CD4-positive, alpha-beta T cell treated with Interleukin-6 for 4 hours (primary cell): Measurements from ENCODE around the gene C10orf95.
A peak's percentile ranks its signal among the peaks of the same experiment; 100 is the strongest.
"Not testable (repeated sequence)": the region's sequence is repeated elsewhere in the genome, so short reads cannot be mapped to it uniquely, and the experiment has no call there.

Source experiments
- DNase-seq: peaks from one replicate; pipeline ENCODE4 v3.0.0-alpha.2; 2020; ENCODE audit warnings: mixed read lengths

The C10orf95 gene

DNA sequence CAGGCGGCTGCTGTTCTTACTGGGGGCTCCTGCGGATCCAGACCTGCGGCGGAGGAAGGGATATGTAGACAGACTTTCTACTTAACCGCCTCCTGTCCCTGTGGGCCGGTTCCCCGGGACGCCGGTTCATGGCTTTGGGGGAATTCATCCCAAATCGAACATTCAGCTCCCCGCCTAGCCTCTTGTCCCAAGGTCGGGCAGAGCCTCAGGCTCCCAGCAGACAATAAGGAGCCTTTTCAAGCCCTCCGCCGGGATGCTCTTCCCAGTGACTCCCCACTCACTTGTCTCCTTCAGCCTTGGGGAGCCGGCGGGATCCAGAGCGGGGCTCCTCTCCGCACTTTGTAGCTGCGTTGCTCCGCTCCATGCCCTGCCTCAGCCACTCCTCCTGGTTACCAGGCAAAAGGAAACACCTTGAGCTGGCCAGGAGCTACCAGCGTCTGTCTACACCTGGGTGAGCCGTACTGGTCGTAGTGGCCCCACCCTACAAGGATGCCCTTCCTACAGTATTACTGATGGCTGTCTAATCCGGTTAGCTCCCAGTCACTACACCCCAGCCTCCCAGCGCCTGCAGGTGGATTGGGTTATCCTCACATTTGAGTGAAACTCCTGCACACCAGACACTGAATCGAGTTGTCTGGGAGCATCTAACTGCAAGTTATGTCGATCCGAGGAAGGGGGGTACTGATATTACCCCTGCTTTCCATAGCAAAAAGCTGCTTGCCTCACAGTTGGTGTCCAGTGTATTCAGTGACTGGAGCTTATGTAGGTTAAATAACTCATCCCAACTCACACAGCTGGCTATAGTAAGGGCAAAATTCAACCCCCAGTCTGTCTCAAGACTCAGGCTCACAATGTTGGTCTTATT is at the start of gene C10orf95:
Gene C10orf95 (minus strand): TSS at position 439 of the 865 bp plus-strand sequence. CDS start 450 bp downstream, outside the sequence.
- DNase-seq = no peak

- not testable (repeated sequence) for DNase-seq
Observed at GRCh38 chr10:102500686-102501085, 49.3 kb upstream of the C10orf95 start.

DNA sequence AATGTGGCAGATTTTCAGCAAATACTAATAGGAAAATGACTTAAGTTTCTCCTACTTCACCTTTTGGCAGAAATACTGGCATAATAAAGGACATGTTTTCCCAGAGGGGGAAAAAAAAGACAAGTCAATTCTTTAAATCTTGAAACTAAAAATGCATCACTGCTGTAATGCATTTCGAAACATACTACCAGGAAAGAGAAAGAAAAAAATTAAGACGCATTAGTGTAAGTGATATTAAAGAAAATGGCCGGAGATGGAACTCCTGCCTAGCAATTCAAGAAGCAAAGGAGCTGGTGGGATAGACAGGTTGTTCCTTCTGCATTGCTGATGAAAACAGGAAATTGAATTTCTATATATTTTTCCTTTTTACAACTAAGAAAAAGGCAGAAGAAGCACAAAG is 48.0 kb upstream of the C10orf95 start:
- no peak for DNase-seq

- no peak for DNase-seq
Observed at GRCh38 chr10:102497545-102497944, 46.2 kb upstream of the C10orf95 start.

GRCh38 chr10:102493771-102494170 is 42.4 kb upstream of the C10orf95 start:
- no peak for DNase-seq

GRCh38 chr10:102492983-102493382 is 41.6 kb upstream of the C10orf95 start:
- no peak for DNase-seq

- DNase-seq = no peak
Observed at GRCh38 chr10:102492344-102492939, 41.1 kb upstream of the C10orf95 start.

DNA sequence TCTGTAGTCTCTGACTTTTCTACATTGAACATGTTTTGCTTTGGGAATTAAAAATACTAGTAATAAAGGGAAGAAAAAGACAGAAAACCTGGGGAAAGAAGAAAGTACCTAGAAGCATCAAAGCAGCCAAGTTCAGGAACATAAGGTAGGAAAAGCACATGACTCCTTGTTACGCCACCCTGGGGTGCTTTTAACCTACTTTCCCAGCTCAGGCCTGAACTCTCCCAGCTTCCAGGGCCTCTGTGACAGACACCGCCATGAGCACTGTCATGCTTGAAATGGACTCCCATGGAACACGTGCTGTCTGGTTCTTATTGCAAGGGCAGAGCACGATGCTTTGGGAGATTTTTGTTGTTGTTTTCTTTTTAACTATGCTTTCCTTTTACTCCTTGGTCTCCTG is 39.8 kb upstream of the C10orf95 start:
- no peak for DNase-seq

GRCh38 chr10:102485093-102485784 is 33.9 kb upstream of the C10orf95 start:
- no peak for DNase-seq

- DNase-seq = no peak
Observed at GRCh38 chr10:102484021-102484420, 32.7 kb upstream of the C10orf95 start.

GRCh38 chr10:102480396-102480795 is 29.1 kb upstream of the C10orf95 start:
- no peak for DNase-seq

GRCh38 chr10:102479651-102480050 is 28.3 kb upstream of the C10orf95 start:
- no peak for DNase-seq

DNA sequence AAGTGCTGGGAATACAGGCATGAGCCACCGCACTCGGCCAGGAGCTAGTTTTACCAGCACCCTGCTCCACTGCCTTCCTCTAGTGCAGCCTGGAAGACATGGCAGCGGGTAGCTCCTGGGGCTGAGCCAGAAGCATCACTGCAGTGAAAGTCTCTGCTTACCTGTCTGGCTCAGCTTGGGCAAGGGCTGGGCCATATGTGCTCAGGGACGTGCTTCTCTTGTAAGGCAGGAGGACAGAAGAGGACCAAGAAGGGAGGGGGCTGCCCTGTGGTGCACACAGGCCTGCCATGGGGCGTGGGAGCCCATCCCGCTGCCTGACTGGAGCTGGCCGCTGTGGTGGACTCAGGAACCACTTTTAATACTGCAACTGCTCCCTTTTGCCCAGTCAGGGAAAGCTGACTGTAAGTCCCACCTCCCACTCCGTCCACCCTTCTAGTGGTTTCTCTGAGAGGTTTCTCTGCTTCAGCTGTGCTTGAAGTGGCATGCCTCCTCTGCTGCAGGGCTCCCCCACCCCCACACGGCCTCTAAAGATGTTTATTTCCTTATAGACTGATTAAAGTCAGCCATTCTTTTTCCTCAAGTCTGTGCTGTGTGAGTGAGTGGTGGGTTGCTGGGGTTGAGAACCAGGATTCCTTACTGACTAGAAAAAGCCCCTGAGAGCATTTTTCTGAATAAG is 25.3 kb upstream of the C10orf95 start:
- peak; percentile 36 for DNase-seq

DNA sequence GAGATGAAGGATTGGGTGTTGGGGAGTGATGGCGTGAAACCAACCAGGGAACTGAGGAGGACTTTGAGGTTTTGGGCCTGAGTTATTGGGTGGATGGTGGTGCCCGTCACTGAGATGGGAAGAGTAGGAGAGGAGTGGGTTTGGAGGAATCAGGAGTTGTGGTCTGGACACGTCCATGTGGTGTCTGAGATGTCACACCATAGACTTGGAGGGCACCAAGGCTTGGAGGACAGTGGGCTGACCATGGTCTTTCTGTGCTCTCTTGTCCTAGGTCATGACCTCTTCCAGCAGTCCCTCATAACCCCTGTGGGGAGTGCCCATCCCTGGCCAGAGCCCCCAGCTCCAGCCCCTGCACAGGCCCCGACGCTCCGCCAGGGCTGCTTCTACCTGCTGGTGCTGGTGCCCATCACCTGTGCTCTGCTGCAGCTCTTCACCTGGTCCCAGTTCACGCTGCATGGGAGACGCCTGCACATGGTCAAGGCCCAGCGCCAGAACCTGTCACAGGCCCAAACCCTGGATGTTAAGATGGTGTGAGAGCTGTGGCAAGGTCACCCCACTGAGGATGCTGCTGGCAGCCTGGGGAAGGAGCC is 24.2 kb upstream of the C10orf95 start:
- no peak for DNase-seq

DNA sequence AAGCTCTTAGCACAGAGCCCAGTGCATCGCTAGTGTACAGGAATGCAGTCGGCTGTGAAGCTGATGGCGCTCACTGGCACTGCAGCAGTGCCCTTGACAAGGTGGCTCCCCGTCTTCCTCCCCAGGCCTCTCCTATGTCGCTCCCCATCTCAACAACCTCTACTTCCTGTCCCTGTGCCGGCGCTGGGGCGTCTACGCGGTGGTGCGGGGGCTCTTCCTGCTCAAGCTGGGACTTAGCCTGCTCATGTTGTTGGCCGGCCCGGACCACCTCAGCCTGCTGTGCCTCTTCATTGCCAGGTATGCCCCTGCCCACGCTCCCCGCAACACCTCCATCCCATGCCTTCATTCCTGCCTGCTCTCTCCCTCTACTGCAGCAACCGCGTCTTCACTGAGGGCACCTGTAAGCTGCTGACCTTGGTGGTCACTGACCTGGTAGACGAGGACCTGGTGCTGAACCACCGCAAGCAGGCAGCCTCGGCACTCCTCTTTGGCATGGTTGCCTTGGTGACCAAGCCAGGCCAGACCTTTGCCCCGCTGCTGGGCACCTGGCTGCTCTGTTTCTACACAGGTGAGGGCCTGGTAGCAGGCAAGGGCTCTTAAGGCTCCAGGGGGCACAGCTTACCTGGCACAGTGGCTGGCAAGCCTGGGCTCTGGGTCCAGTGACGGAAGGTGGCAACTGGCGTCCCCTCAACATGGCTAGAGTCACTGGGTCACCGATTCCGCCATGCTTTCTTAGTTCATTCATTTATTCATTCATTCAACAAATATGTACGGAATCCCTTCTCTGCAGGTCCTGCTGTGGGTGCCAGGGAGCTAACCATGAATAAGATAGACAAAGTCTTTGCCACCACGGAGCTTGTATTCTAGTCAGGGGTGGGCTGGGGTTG is 22.3 kb upstream of the C10orf95 start:
- DNase-seq = peak; percentile 60

DNA sequence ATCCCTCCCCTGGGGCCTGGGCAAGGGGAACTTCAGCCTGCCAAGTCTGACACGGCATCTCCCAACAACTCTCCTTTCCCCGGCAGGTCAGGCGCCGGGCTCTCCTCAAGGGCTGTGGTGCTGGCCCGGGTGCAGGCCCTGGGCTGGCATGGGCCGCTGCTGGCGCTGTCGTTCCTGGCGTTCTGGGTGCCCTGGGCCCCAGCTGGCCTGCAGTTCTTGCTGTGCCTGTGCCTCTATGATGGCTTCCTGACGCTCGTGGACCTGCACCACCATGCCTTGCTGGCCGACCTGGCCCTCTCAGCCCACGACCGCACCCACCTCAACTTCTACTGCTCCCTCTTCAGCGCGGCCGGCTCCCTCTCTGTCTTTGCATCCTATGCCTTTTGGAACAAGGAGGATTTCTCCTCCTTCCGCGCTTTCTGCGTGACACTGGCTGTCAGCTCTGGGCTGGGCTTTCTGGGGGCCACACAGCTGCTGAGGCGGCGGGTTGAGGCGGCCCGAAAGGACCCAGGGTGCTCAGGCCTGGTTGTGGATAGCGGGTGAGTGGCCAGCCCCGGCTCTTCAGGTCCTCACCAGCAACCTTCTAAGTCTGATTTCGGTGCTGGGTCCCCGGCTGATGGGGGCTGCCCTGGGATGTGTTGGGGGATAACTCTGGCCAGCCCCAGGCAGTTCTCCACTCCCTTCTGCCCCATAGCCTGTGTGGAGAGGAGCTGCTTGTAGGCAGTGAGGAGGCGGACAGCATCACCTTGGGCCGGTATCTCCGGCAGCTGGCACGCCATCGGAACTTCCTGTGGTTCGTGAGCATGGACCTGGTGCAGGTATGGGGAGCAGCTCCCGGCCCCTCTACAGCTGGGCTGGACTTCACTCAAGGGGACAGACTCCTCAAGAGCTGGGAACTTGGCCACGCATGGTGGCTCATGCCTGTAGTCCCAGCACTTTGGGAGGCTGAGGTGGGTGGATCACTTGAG is 19.5 kb upstream of the C10orf95 start:
- DNase-seq = no peak

GRCh38 chr10:102468683-102469082 is 17.3 kb upstream of the C10orf95 start:
- no peak for DNase-seq

- no peak for DNase-seq
Observed at GRCh38 chr10:102467971-102468438, 16.7 kb upstream of the C10orf95 start.

GRCh38 chr10:102467318-102467717 is 16.0 kb upstream of the C10orf95 start:
- no peak for DNase-seq

DNA sequence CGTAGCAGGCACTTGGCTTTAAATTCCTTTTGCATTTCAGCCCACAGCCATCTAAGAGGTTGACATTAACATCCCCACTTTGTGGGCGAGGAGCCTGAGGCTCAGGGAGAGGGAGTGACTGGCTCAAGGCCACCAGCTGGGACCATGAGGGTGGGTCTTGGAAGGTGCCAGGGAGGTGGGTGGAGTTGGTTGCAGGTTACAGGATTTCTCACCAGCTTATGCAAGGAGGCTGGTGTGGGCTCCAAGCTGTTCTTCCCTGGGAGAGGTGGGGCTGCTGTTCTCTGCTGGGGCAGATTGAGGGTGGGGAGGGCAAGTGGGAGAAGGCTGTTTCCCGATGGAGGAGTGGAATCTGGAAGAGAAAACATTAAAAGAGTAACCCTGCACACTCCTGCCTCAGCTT is 14.1 kb upstream of the C10orf95 start:
- DNase-seq = no peak
